Measurements from ENCODE around the gene ARHGAP22.

The ARHGAP22 gene

GRCh38 chr10:48603421-48604038 lies 1.3 kb downstream of the ARHGAP22 start:
- DNase-seq (ENCODE audit: extremely low read depth, low read depth): no peak
- peak overlapping the region; percentile 68 for H3K4me3 ChIP-seq (replicated peaks; ENCODE audit: low read depth, low read length)
- no peak for TF ChIP-seq CTCF (IDR thresholded peaks at IDR 0.05; ENCODE audit: low read depth, low read length, missing control alignments)

- no peak for DNase-seq (ENCODE audit: extremely low read depth, low read depth)
- peak overlapping the region; percentile 68 for H3K4me3 ChIP-seq (replicated peaks; ENCODE audit: low read depth, low read length)
- no peak for TF ChIP-seq CTCF (IDR thresholded peaks at IDR 0.05; ENCODE audit: low read depth, low read length, missing control alignments)
Observed at GRCh38 chr10:48602401-48603135, 2.3 kb downstream of the ARHGAP22 start.

- TF ChIP-seq CTCF (IDR thresholded peaks at IDR 0.05; ENCODE audit: low read depth, low read length, missing control alignments): no peak
- H3K4me3 ChIP-seq (replicated peaks; ENCODE audit: low read depth, low read length): 0 out of 2 replicates have a peak overlapping the region, but pooled peaks have one; percentile 68
- no peak for DNase-seq (ENCODE audit: extremely low read depth, low read depth)
Observed at GRCh38 chr10:48601789-48602188, 3.1 kb downstream of the ARHGAP22 start.

- H3K4me3 ChIP-seq (replicated peaks; ENCODE audit: low read depth, low read length): no peak overlapping the region
- TF ChIP-seq CTCF (IDR thresholded peaks at IDR 0.05; ENCODE audit: low read depth, low read length, missing control alignments): no peak
- DNase-seq (ENCODE audit: extremely low read depth, low read depth): no peak
Observed at GRCh38 chr10:48600645-48601505, 4.0 kb downstream of the ARHGAP22 start.

- no peak for DNase-seq (ENCODE audit: extremely low read depth, low read depth)
- TF ChIP-seq CTCF (IDR thresholded peaks at IDR 0.05; ENCODE audit: low read depth, low read length, missing control alignments): no peak
- H3K4me3 ChIP-seq (replicated peaks; ENCODE audit: low read depth, low read length): no peak overlapping the region
Observed at GRCh38 chr10:48599830-48600134, 5.1 kb downstream of the ARHGAP22 start.

GRCh38 chr10:48598936-48599829 lies 5.7 kb downstream of the ARHGAP22 start:
- DNase-seq (ENCODE audit: extremely low read depth, low read depth): no peak
- no peak for TF ChIP-seq CTCF (IDR thresholded peaks at IDR 0.05; ENCODE audit: low read depth, low read length, missing control alignments)

More at GRCh38 chr10:48598936-48599829, 5.7 kb downstream of the ARHGAP22 start:
- no peak overlapping the region for H3K4me3 ChIP-seq (replicated peaks; ENCODE audit: low read depth, low read length)

Data from HFF-Myc (cell line).